Prostate gland (tissue), 2 donors: ENCODE measurements around the gene ZNF304.

ENCODE experiments used
- POLR2AphosphoS5 ChIP-seq: sonication (generic); formaldehyde crosslinking; IDR thresholded peaks from one replicate; pipeline ENCODE4 v1.6.1; 2017; ENCODE audit warnings: antibody characterized with exemption
- TF ChIP-seq, protein P1 (sequence below), 4 experiments: fragments of 200-600 bp in 2 of 4; fragments of 450-650 bp in 2 of 4; sonication (generic) in 2 of 4; IDR thresholded peaks; 1 replicate in 3 of 4; 2 replicates in 1 of 4; pipeline ENCODE4 v1.5.1; 2016 to 2019; ENCODE audit warnings: antibody characterized with exemption in 4 of 4, mild to moderate bottlenecking in 2 of 4, moderate library complexity in 2 of 4

GRCh38 chr19:57403737-57404563 is 52.9 kb downstream of the ZNF304 start:
- TF ChIP-seq, protein P1, sequence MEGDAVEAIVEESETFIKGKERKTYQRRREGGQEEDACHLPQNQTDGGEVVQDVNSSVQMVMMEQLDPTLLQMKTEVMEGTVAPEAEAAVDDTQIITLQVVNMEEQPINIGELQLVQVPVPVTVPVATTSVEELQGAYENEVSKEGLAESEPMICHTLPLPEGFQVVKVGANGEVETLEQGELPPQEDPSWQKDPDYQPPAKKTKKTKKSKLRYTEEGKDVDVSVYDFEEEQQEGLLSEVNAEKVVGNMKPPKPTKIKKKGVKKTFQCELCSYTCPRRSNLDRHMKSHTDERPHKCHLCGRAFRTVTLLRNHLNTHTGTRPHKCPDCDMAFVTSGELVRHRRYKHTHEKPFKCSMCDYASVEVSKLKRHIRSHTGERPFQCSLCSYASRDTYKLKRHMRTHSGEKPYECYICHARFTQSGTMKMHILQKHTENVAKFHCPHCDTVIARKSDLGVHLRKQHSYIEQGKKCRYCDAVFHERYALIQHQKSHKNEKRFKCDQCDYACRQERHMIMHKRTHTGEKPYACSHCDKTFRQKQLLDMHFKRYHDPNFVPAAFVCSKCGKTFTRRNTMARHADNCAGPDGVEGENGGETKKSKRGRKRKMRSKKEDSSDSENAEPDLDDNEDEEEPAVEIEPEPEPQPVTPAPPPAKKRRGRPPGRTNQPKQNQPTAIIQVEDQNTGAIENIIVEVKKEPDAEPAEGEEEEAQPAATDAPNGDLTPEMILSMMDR (IDR thresholded peaks at IDR 0.05): no peak
- TF ChIP-seq POLR2AphosphoS5: no peak
